Activated naive CD8-positive, alpha-beta T cell treated with anti-CD3 and anti-CD28 coated beads, Interleukin-2, amount 10 ng/mL, durations not matched to agents 7 days and 5 days (primary cell): ENCODE measurements around the gene TGM2. TPM values are rescaled to one million over a fixed set of nuclear protein-coding genes. Genes with fewer than 3 reads are reported as not detected.

Source experiments
- ATAC-seq: fragments of 150-1000 bp; cut with Tn5 transposase; one replicate; pipeline ENCODE4 v1.10.0; 2021; ENCODE audit warnings: low read depth, moderate library complexity
- POLR2A ChIA-PET: fragments of 350-600 bp; sonication (Branson Sonifier 250); formaldehyde crosslinking; loops from one replicate; lab custom pipeline; 2021; ENCODE audit warnings: antibody characterized with exemption; lab: Charles Lee
- DNase-seq: peaks from one replicate; pipeline ENCODE4 v3.0.0; 2021
- H3K27ac Mint-ChIP-seq: one replicate; pipeline ENCODE4 v1.8.0; 2022; ENCODE audit warnings: mild to moderate bottlenecking, mixed read lengths
- H3K27me3 Mint-ChIP-seq: one replicate; pipeline ENCODE4 v1.8.0; 2022; ENCODE audit warnings: mild to moderate bottlenecking, moderate library complexity, mixed read lengths
- H3K36me3 Mint-ChIP-seq: one replicate; pipeline ENCODE4 v1.8.0; 2021; ENCODE audit warnings: mild to moderate bottlenecking, mixed read lengths
- H3K4me1 Mint-ChIP-seq: one replicate; pipeline ENCODE4 v1.8.0; 2021; ENCODE audit warnings: mixed read lengths
- H3K4me3 Mint-ChIP-seq: one replicate; pipeline ENCODE4 v1.8.0; 2022; ENCODE audit warnings: mild to moderate bottlenecking, moderate library complexity, mixed read lengths
- H3K9me3 Mint-ChIP-seq: one replicate; pipeline ENCODE4 v1.8.0; 2021; ENCODE audit warnings: mixed read lengths
- total RNA-seq, 2 experiments: library from RNA; stranded (reverse); gene quantifications; one replicate each; pipeline ENCODE4 v1.2.3, GENCODE V29; 2021

The TGM2 gene
- total RNA-seq, 2 experiments from 2014 or later, result 0.43 to 0.50 TPM

GRCh38 chr20:38137441-38138037, 27.5 kb downstream of the TGM2 start:
- H3K27me3 Mint-ChIP-seq, result peaks cover 8% of the 10 kb centered on the region
- H3K4me3 Mint-ChIP-seq, result no peak overlapping the region
- no peak overlapping the region for H3K27ac Mint-ChIP-seq
- no peaks in the 10 kb centered on the region for H3K36me3 Mint-ChIP-seq
- POLR2A ChIA-PET, result no interaction called here
- ATAC-seq, result no peak
- no peaks in the 10 kb centered on the region for H3K9me3 Mint-ChIP-seq
- H3K4me1 Mint-ChIP-seq, result peaks cover 17% of the 10 kb centered on the region
- no peak for DNase-seq

DNA sequence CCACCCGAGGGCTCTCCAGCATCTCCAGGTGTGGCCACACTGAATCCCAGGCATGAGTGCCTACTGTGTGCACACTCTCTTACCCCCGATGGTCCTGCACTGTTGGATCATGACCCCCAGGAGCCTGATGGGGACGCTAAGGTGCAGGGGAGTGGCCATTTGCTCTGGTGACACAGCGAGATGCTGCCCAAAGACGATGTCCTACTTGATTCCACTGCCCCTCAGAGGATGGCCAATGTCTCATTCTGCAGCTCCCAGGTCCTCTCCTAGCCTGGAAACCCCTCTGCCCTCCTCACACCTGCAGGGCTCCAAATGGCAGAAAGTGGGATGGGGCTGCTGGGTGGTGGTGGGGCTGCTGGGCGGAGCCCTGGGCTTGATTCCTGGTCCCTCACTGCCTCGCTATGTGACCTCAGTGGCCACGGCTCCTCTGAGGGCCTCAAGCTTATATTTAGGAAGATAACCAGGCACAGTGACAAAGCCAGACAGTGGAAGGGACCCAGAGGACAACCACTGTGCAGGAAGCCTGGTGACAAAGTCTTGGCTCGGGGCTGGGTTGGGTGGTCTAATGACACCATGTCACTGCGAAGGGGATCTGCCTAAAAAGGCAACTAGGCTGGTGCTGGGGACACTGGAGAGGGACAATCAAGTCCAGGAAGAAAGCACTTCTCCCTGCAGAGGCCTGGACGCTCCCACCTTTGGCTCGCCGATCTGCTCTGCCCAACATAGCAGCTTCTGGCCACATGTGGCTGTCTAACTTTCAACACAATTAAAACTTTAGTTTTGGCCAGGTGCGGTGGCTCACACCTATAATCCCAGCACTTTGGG, 28.4 kb downstream of the TGM2 start:
- H3K4me3 Mint-ChIP-seq, result no peak overlapping the region
- DNase-seq (no peak), ATAC-seq (no peak)
- no peaks in the 10 kb centered on the region for H3K9me3 Mint-ChIP-seq
- peaks cover 17% of the 10 kb centered on the region for H3K4me1 Mint-ChIP-seq
- POLR2A ChIA-PET, result no interaction called here
- no peaks in the 10 kb centered on the region for H3K36me3 Mint-ChIP-seq
- H3K27ac Mint-ChIP-seq, result no peak overlapping the region
- H3K27me3 Mint-ChIP-seq, result peaks cover 8% of the 10 kb centered on the region

GRCh38 chr20:38135651-38136420, 29.2 kb downstream of the TGM2 start:
- Mint-ChIP-seq H3K36me3 (no peaks in the 10 kb centered on the region), H3K27me3 (peaks cover 8% of the 10 kb centered on the region), H3K9me3 (no peaks in the 10 kb centered on the region), H3K27ac (no peak overlapping the region), H3K4me1 (peaks cover 17% of the 10 kb centered on the region), H3K4me3 (no peak overlapping the region)
- DNase-seq (no peak), ATAC-seq (no peak)
- POLR2A ChIA-PET, result no interaction called here

DNA sequence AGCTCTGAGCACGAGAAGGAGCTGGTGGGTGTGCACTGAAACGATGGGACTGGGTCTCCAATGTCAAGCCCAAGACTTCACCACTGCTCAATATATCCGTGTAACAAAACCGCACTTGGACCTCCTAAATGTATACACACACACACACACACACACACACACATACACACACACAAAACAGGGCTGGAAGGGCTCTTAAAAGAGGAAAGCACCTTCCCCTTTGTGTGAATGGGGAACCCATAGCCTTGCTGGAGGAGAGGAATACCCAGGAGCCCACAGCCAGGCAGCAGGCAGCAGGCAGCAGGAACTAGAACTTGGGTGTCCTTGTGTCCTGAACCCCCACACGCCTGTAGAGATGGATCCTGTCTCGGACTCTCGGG, 29.8 kb downstream of the TGM2 start:
- no peaks in the 10 kb centered on the region for H3K9me3 Mint-ChIP-seq
- ATAC-seq (no peak), DNase-seq (no peak)
- H3K4me1 Mint-ChIP-seq, result peaks cover 17% of the 10 kb centered on the region
- no peaks in the 10 kb centered on the region for H3K36me3 Mint-ChIP-seq
- peaks cover 8% of the 10 kb centered on the region for H3K27me3 Mint-ChIP-seq
- H3K4me3 Mint-ChIP-seq, result no peak overlapping the region
- H3K27ac Mint-ChIP-seq, result no peak overlapping the region
- POLR2A ChIA-PET, result interaction anchor here (0.7 kb wide), 1 partner anchor 109 kb away, joined by 3 read pairs; no protein-coding TSS in a partner anchor

DNA sequence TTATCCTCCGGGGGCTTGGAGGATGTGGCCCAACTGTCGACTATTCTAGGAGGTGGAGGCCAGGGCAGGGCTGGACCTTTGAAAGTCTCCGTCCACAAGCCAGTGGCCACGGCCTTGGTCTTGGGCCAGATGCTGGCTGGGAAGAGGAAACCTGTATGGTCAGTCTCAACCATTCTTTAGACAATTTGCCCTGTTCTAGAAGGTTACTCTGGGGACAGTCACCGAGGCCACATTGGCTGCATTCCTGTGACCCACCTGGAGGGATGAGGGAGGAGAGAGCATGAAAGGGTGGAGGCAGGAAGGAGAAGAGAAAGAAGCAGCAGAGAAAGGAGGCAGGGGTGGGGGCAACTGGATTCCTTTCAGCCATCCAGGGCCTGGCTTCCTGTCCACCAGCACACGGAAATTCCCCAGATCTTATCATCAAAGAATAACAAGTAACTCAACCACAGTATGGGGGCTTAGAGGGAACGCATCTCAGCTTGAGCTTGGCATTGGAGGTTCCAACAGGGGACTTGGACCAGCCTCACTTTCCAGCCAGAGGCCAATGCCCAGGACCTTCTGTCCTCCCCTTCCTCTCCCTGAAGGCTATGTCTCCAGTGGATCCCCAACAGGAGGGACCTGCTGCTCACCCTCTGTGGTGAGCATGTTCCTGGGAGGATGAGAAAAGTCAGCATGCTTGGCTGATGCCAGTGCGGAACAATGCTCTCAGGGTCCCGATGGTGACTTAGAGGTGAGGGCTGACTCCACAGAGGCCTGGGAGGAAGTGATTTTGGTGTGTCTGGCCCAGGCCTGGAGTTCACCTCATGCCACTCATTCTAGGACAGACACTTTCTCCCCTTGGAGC, 30.4 kb downstream of the TGM2 start:
- no peaks in the 10 kb centered on the region for H3K9me3 Mint-ChIP-seq
- peak overlapping the region; percentile 16 for H3K4me3 Mint-ChIP-seq
- no peaks in the 10 kb centered on the region for H3K36me3 Mint-ChIP-seq
- peaks cover 8% of the 10 kb centered on the region for H3K27me3 Mint-ChIP-seq
- H3K4me1 Mint-ChIP-seq, result peaks cover 17% of the 10 kb centered on the region
- POLR2A ChIA-PET, result interaction anchor here (0.7 kb wide), 1 partner anchor 110 kb away, joined by 3 read pairs; no protein-coding TSS in a partner anchor
- peak overlapping the region; percentile 21 for H3K27ac Mint-ChIP-seq
- DNase-seq (peak; percentile 24), ATAC-seq (peak; percentile 50)

DNA sequence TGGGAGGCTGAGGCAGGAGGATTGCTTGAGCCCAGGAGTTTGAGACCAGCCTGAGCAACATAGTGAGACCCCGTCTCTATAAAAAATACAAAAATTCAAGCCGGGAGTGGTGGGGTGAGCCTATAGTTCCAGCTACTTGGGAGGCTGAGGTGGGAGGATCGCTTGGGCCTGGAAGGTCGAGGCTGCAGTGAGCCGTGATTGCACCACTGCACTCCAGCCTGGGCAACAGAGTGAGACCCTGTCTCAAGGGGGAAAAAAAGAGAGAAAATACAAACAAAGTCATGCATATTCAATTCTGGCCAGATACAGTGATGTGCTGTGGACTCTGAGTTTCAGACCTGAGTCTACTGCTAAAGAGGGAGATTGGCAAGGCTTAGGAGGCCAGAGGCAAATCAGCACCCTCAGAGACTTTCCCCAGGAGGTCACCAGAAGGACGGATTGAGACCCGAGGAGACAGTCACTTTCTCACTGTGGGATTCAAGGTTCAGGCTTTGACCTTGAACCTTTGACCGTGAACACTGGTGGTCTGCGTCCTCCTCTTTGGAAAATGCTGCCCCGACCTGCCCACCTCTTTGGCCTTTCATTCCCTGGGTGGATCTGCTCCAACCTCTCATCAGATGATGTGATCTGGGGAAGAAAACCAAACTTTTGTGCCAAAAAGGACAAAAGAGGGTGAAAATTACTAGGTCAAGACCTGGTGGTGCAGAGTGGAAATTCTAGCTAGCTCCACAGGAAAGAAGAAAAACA, 31.2 kb downstream of the TGM2 start:
- peak overlapping the region; percentile 21 for H3K27ac Mint-ChIP-seq

GRCh38 chr20:38132910-38133501, 32.1 kb downstream of the TGM2 start:
- Mint-ChIP-seq H3K9me3 (no peaks in the 10 kb centered on the region), H3K4me3 (no peak overlapping the region), H3K27me3 (peaks cover 4% of the 10 kb centered on the region), H3K4me1 (peaks cover 15% of the 10 kb centered on the region), H3K27ac (no peak overlapping the region), H3K36me3 (no peaks in the 10 kb centered on the region)
- ATAC-seq (no peak), DNase-seq (peak; percentile 13)
- POLR2A ChIA-PET, result no interaction called here

More for the DNA sequence above, 31.2 kb downstream of the TGM2 start:
- no peak for ATAC-seq
- Mint-ChIP-seq H3K27me3 (peaks cover 8% of the 10 kb centered on the region), H3K9me3 (no peaks in the 10 kb centered on the region), H3K4me1 (peaks cover 17% of the 10 kb centered on the region), H3K36me3 (no peaks in the 10 kb centered on the region), H3K4me3 (no peak overlapping the region)
- DNase-seq, result no peak
- POLR2A ChIA-PET, result no interaction called here

- H3K36me3 Mint-ChIP-seq, result no peaks in the 10 kb centered on the region
- H3K9me3 Mint-ChIP-seq, result no peaks in the 10 kb centered on the region
- H3K4me3 Mint-ChIP-seq, result no peak overlapping the region
- DNase-seq (no peak), ATAC-seq (no peak)
- H3K27ac Mint-ChIP-seq, result no peak overlapping the region
- H3K27me3 Mint-ChIP-seq, result peaks cover 4% of the 10 kb centered on the region
- H3K4me1 Mint-ChIP-seq, result peaks cover 15% of the 10 kb centered on the region
- POLR2A ChIA-PET, result no interaction called here
Measured at GRCh38 chr20:38132156-38132909, 32.7 kb downstream of the TGM2 start.

DNA sequence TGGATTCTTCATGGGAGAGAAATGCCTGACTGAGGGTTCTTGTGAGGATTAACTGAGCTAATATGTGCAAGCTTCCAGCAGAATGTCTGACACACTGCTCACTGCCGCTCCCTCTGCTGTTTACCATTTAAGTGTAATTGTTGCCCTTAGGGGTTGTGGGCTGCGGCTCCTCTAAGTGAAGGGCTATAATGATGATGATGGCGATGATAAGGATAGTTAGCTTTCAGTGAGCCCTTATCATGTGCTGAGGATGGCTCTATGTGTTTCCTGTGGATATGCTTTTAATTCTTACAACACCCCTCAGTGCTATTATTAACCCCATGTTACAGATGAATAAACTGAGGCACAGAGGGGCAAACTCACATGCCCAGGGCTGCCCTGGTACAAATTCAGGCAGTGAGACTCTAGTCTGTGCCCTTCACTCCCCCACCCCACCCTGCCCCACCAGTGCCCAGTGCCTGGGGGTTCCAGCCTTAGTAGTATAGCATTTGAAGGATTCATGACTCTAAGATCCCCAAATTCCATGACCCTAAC, 33.4 kb downstream of the TGM2 start:
- no peaks in the 10 kb centered on the region for H3K9me3 Mint-ChIP-seq
- no peak overlapping the region for H3K4me3 Mint-ChIP-seq
- DNase-seq, result no peak
- no peaks in the 10 kb centered on the region for H3K36me3 Mint-ChIP-seq
- POLR2A ChIA-PET, result no interaction called here
- peaks cover 4% of the 10 kb centered on the region for H3K27me3 Mint-ChIP-seq
- ATAC-seq, result no peak
- no peak overlapping the region for H3K27ac Mint-ChIP-seq
- H3K4me1 Mint-ChIP-seq, result peaks cover 15% of the 10 kb centered on the region

DNA sequence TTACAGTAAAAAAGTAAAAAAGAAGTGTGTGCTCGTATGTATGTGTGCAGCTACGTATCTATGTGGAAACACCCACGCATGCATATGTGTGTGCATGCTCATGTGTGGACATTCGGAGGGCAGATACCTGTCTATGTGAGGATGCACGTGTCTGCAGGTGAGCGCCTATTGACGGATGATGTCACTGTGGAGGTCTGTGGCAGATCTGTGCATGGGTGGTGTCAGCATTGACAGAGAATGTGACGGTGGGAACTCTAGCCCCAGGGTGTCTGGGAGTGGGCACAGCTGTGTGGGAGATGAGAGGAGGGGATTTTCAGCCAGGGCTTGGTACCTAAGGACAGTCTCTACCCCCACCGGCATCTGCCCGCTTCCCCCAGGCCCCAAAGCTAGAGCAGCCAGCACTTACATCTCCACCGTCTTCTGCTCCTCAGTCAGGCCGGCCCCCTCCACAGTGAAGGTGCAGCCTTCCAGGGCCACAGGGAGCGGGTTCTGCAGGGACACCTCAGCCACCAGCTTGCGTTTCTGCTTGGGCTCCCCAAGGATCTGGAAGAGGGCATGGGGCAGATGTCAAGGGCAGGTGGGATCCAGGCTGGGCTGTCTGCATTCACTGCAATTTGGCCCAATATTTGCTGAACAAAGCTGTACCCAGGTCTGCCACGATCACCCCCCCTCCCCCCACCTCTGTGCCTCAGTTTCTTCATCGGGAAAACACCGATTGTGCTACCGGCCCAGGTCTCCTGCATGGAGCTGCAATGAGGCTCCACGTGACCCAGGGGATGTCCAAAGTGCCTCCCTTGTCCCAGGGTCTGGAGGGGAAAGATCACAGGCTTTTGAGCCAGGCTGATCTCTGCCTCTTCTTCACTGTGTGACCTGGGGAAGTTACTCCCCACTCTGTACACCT, 34.1 kb downstream of the TGM2 start:
- POLR2A ChIA-PET, result no interaction called here
- DNase-seq, result peak; percentile 19
- Mint-ChIP-seq H3K27me3 (peaks cover 4% of the 10 kb centered on the region), H3K4me3 (no peak overlapping the region), H3K36me3 (no peaks in the 10 kb centered on the region), H3K4me1 (peaks cover 15% of the 10 kb centered on the region), H3K27ac (no peak overlapping the region), H3K9me3 (no peaks in the 10 kb centered on the region)
- no peak for ATAC-seq
